B cell (primary cell): ENCODE results near the gene PRR18. TPM values are rescaled to one million over a fixed set of nuclear protein-coding genes. Genes with fewer than 3 reads are reported as not detected.

Experiments
- ATAC-seq: fragments of 200-7000 bp; cut with Tn5 transposase; one replicate; pipeline ENCODE4 v1.10.0; 2021; ENCODE audit warnings: low read depth, mild to moderate bottlenecking, moderate number of reproducible peaks, moderate library complexity
- CTCF ChIA-PET: fragments of 350-600 bp; sonication (Branson Sonifier 250); formaldehyde crosslinking; loops from one replicate; lab custom pipeline; 2021; ENCODE audit warnings: antibody characterized with exemption, inconsistent platforms; lab: Charles Lee
- POLR2A ChIA-PET: fragments of 350-600 bp; sonication (Branson Sonifier 250); formaldehyde crosslinking; loops from one replicate; lab custom pipeline; 2021; ENCODE audit warnings: antibody characterized with exemption; lab: Charles Lee
- DNase-seq: peaks from one replicate; pipeline ENCODE4 v3.0.0; 2013
- H2AFZ ChIP-seq: 2 replicates; pipeline ENCODE4 v1.6.1; 2012; ENCODE audit warnings: mild to moderate bottlenecking, low read depth, low read length; ENCODE audit not compliant: insufficient read depth, poor library complexity, severe bottlenecking
- H3K27ac ChIP-seq, 2 donors: 1 replicate in 1 of 2; 2 replicates in 1 of 2; pipeline ENCODE4 v1.5.1; 2012 to 2013; ENCODE audit warnings: low read length in 2 of 2, mild to moderate bottlenecking in 2 of 2, moderate library complexity in 1 of 2
- H3K27me3 ChIP-seq, 4 experiments: fragments of 200-600 bp in 1 of 4; sonication (generic) in 1 of 4; replicated peaks in 1 of 4; 1 replicate in 2 of 4; 2 replicates in 2 of 4; pipeline versions ENCODE4 v1.6.1 to v1.7.0; 2013 to 2016; ENCODE audit warnings: low read length in 3 of 4, mild to moderate bottlenecking in 2 of 4, mixed read lengths in 1 of 4, moderate library complexity in 1 of 4; ENCODE audit not compliant: insufficient read depth in 4 of 4, control insufficient read depth in 3 of 4; ENCODE audit errors: control extremely low read depth in 1 of 4
- H3K36me3 ChIP-seq, 2 experiments: replicated peaks in 1 of 2; 1 replicate in 1 of 2; 2 replicates in 1 of 2; pipeline versions ENCODE4 v1.6.1 to v1.7.1; 2013; ENCODE audit warnings: low read length in 1 of 2; ENCODE audit not compliant: insufficient read depth in 2 of 2, control insufficient read depth in 1 of 2; ENCODE audit errors: control extremely low read depth in 1 of 2, extremely low read depth in 1 of 2
- H3K4me1 ChIP-seq, 2 donors: fragments of 200-600 bp in 1 of 2; sonication (generic) in 1 of 2; 1 replicate in 1 of 2; 2 replicates in 1 of 2; pipeline versions ENCODE4 v1.5.1 to v1.6.1; 2013 to 2017; ENCODE audit warnings: low read length in 2 of 2; ENCODE audit not compliant: control insufficient read depth in 2 of 2, insufficient read depth in 2 of 2
- H3K4me2 ChIP-seq: replicated peaks from 2 replicates; pipeline ENCODE3; 2012; ENCODE audit warnings: mild to moderate bottlenecking, low read depth, low read length; ENCODE audit not compliant: poor library complexity, severe bottlenecking
- H3K4me3 ChIP-seq, 5 experiments: fragments of 200-600 bp in 1 of 5; sonication (generic) in 1 of 5; 1 replicate in 3 of 5; 2 replicates in 2 of 5; pipeline versions ENCODE4 v1.5.1 to v1.7.0; 2011 to 2016; ENCODE audit warnings: low read length in 4 of 5, mild to moderate bottlenecking in 4 of 5, low read depth in 2 of 5, control low read depth in 1 of 5, moderate library complexity in 1 of 5; ENCODE audit not compliant: insufficient read depth in 1 of 5; ENCODE audit errors: control extremely low read depth in 1 of 5, extremely low read depth in 1 of 5
- H3K79me2 ChIP-seq: fragments of 200-600 bp; sonication (generic); one replicate; pipeline ENCODE4 v1.6.0; 2016; ENCODE audit warnings: low read length; ENCODE audit not compliant: control insufficient read depth, insufficient read depth
- H3K9ac ChIP-seq: fragments of 200-600 bp; sonication (generic); 2 replicates; pipeline ENCODE4 v1.6.1; 2017; ENCODE audit warnings: mild to moderate bottlenecking, low read length, moderate library complexity
- H3K9me3 ChIP-seq, 3 donors: one replicate each; pipeline versions ENCODE4 v1.6.1 to v1.7.1; 2013; ENCODE audit warnings: low read length in 2 of 3; ENCODE audit not compliant: control insufficient read depth in 2 of 3, insufficient read depth in 1 of 3; ENCODE audit errors: control extremely low read depth in 1 of 3
- H4K20me1 ChIP-seq: 2 replicates; pipeline ENCODE4 v1.6.0; 2012; ENCODE audit warnings: mild to moderate bottlenecking, low read length; ENCODE audit not compliant: insufficient read depth, control insufficient read depth, poor library complexity, severe bottlenecking
- H3K27ac Mint-ChIP-seq: one replicate; pipeline ENCODE4 v1.8.0; 2021; ENCODE audit warnings: mixed read lengths
- H3K27me3 Mint-ChIP-seq: one replicate; pipeline ENCODE4 v1.8.0; 2021; ENCODE audit warnings: mixed read lengths
- H3K4me1 Mint-ChIP-seq: one replicate; pipeline ENCODE4 v1.8.0; 2021; ENCODE audit warnings: mixed read lengths
- H3K4me3 Mint-ChIP-seq: one replicate; pipeline ENCODE4 v1.8.0; 2021; ENCODE audit warnings: mixed read lengths
- H3K9me3 Mint-ChIP-seq: one replicate; pipeline ENCODE4 v1.8.0; 2022; ENCODE audit warnings: mixed read lengths; ENCODE audit not compliant: insufficient read depth
- EZH2 ChIP-seq: IDR thresholded peaks from 2 replicates; pipeline ENCODE4 v1.6.1; 2012; ENCODE audit warnings: borderline replicate concordance, low read depth, mild to moderate bottlenecking, moderate library complexity, low read length; ENCODE audit not compliant: insufficient read depth, poor library complexity, severe bottlenecking
- WGBS: methylation state at CpG from one replicate; pipeline ENCODE4 v1.1.5; 2013; ENCODE audit warnings: missing lambda C conversion rate; ENCODE audit not compliant: insufficient coverage; 5-methylcytosine and 5-hydroxymethylcytosine counted together
- intact Hi-C: fragments of 100-400 bp; cut with micrococcal nuclease; formaldehyde crosslinking; loops from one replicate; pipeline ENCODE4 v1.10.0; 2022
- polyA plus RNA-seq: library from polyadenylated mRNA; depleted of rRNA; stranded (reverse); fragments of >200 nt; gene quantifications from 2 replicates; pipeline ENCODE4 v1.2.3, GENCODE V29; 2012
- total RNA-seq, 2 donors: library from RNA; stranded (reverse); fragments of 120-200 nt in 1 of 2; gene quantifications; 1 replicate in 1 of 2; 2 replicates in 1 of 2; pipeline versions ENCODE4 v1.2.3 to v1.2.4, GENCODE V29; 2013 to 2022
- TF ChIP-seq, protein P1 (sequence below): fragments of 200-600 bp; IDR thresholded peaks from one replicate; pipeline ENCODE4 v1.8.0; 2022; ENCODE audit warnings: antibody characterized with exemption, mild to moderate bottlenecking

Gene PRR18
- total and polyA plus RNA-seq, 2 donors (not counting 1 experiment from before 2014, with no cell fraction given) = not detected

DNA sequence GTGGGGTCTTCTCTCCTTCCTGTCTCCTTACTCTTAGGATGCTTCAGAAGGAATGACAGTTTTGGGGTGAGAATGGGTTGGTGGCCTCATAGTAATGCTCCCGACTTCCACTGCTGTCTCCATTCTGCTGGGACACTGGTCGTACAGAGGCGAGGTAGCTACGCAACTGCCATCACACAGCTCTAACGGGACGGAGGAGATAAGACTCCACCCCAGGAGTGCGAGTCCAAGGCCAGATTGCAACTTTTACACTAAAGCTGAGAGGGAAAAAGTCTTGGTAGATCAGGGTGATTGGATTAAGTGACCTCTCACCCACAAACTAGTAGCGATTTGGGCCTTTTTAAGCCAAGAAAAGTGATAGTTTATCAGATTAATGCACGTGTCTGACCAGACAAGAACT lies 1.8 kb upstream of the PRR18 start:
- Histone ChIP-seq H3K9ac (no peak overlapping the region), H2AFZ (no peak overlapping the region), H3K9me3 (no peaks in the 10 kb centered on the region), H3K27ac (no peak overlapping the region), H3K4me2 (no peak overlapping the region), H3K4me3 (no peak overlapping the region), H4K20me1 (no peaks in the 10 kb centered on the region), H3K79me2 (no peaks in the 10 kb centered on the region), H3K36me3 (no peaks in the 10 kb centered on the region), H3K27me3 (peaks cover 0 to 43% (median 19%) of the 10 kb centered on the region in 4 experiments), H3K4me1 (peaks cover 13 to 17% of the 10 kb centered on the region in 2 donors)
- Mint-ChIP-seq H3K9me3 (no peaks in the 10 kb centered on the region), H3K4me1 (peaks cover 8% of the 10 kb centered on the region), H3K27ac (no peak overlapping the region), H3K27me3 (peaks cover 29% of the 10 kb centered on the region), H3K4me3 (peak overlapping the region; percentile 16)
- CTCF ChIA-PET = interaction anchor here (0.9 to 15.9 kb wide), 7 partner anchors 13 to 87 kb away, joined by 3 to 266 read pairs (median 7); no protein-coding TSS in a partner anchor
- POLR2A ChIA-PET = no interaction called here
- intact Hi-C loops = no loop called here
- TF ChIP-seq, protein P1, sequence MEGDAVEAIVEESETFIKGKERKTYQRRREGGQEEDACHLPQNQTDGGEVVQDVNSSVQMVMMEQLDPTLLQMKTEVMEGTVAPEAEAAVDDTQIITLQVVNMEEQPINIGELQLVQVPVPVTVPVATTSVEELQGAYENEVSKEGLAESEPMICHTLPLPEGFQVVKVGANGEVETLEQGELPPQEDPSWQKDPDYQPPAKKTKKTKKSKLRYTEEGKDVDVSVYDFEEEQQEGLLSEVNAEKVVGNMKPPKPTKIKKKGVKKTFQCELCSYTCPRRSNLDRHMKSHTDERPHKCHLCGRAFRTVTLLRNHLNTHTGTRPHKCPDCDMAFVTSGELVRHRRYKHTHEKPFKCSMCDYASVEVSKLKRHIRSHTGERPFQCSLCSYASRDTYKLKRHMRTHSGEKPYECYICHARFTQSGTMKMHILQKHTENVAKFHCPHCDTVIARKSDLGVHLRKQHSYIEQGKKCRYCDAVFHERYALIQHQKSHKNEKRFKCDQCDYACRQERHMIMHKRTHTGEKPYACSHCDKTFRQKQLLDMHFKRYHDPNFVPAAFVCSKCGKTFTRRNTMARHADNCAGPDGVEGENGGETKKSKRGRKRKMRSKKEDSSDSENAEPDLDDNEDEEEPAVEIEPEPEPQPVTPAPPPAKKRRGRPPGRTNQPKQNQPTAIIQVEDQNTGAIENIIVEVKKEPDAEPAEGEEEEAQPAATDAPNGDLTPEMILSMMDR = no peak
- TF ChIP-seq EZH2 = no peak
- ATAC-seq (no peak), DNase-seq (no peak)
- WGBS = 100% methylated on average over 1 of the region's 9 CpGs

DNA sequence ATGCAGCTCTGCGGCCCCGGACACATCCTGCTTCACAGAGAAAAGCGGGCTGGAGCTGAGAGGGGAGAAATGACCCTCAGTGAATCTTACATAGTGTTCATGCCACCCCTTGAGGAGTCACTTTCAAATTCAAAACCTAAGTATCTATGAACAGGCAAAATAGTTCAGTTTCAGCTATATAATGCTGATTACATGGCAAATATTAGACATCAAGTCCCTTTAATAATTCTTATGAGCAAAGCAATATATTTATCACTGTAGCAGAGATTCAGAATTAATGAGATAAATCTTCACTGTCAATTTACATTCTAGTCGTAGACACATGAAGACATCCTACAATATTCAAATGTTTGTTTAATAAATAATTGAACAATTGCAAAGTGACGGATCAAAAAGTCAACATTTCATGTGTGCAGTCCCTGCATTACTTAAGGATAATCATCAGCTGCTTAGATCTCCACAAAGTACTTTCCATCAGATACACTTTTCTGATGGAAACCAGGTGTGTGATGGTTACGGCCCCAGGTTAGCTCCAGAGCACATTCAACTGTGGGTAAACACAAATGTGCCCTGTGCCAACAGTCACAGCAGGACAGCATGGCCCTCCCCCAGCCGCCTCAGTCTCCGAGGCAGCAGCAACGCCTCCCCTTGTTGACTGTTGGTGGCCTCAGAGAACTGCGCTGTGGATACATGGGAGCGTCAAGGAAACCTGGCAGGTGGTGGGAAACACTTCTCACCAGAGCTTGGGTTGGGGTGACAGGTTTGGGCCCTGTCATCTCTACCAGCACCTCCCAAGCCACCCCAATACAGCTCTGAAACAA lies 787 bp upstream of the PRR18 start:
- Mint-ChIP-seq H3K4me1 (peaks cover 8% of the 10 kb centered on the region), H3K27me3 (peaks cover 35% of the 10 kb centered on the region), H3K27ac (no peak overlapping the region), H3K4me3 (peak overlapping the region; percentile 72), H3K9me3 (no peaks in the 10 kb centered on the region)
- Histone ChIP-seq H3K4me3 (peak overlapping the region in 4 of 5 experiments; percentile 28 to 61 (median 48)), H3K4me1 (peaks cover 13 to 17% of the 10 kb centered on the region in 2 donors), H2AFZ (peak overlapping the region; percentile 59), H4K20me1 (no peaks in the 10 kb centered on the region), H3K79me2 (no peaks in the 10 kb centered on the region), H3K4me2 (peak overlapping the region; percentile 92), H3K27ac (no peak overlapping the region), H3K9ac (peak overlapping the region; percentile 57), H3K36me3 (no peaks in the 10 kb centered on the region), H3K9me3 (no peaks in the 10 kb centered on the region), H3K27me3 (peaks cover 0 to 46% (median 23%) of the 10 kb centered on the region in 4 experiments)
- no peak for ATAC-seq
- ChIA-PET CTCF (interaction anchor here (0.8 to 15.9 kb wide), 5 partner anchors 12 to 88 kb away, joined by 3 to 266 read pairs (median 4); no protein-coding TSS in a partner anchor), POLR2A (no interaction called here)
- intact Hi-C loops = no loop called here
- TF ChIP-seq, protein P1 = no peak
- TF ChIP-seq EZH2 = no peak
- no peak for DNase-seq
- whole genome bisulfite sequencing = 96% methylated on average over 7 of the region's 11 CpGs
